Thyroid gland (tissue), 4 donors: Measurements from ENCODE around the gene C1orf210. TPM values are rescaled to one million over a fixed set of nuclear protein-coding genes. Genes with fewer than 3 reads are reported as not detected.

ENCODE experiments used
- DNase-seq, 2 donors: peaks; one replicate each; pipeline ENCODE4 v3.0.0-alpha.2; 2019
- H3K27ac ChIP-seq, 3 donors: fragments of 200-600 bp; sonication (generic); 1 replicate in 2 of 3; 2 replicates in 1 of 3; pipeline ENCODE4 v1.5.1; 2016 to 2019; ENCODE audit warnings: mild to moderate bottlenecking in 1 of 3, moderate library complexity in 1 of 3
- H3K27me3 ChIP-seq: fragments of 200-600 bp; sonication (generic); one replicate; pipeline ENCODE4 v1.5.1; 2019
- H3K36me3 ChIP-seq, 2 donors: fragments of 200-600 bp; sonication (generic); one replicate each; pipeline ENCODE4 v1.5.1; 2016 to 2019
- H3K4me1 ChIP-seq, 2 donors: fragments of 200-600 bp; sonication (generic); one replicate each; pipeline ENCODE4 v1.5.1; 2017 to 2019
- H3K4me3 ChIP-seq, 3 donors: fragments of 200-600 bp; sonication (generic); replicated peaks in 1 of 3; 1 replicate in 2 of 3; 2 replicates in 1 of 3; pipeline ENCODE4 v1.5.1; 2016; ENCODE audit warnings: mild to moderate bottlenecking in 1 of 3
- H3K9me3 ChIP-seq: fragments of 200-600 bp; sonication (generic); one replicate; pipeline ENCODE4 v1.5.1; 2017
- POLR2A ChIP-seq, 2 donors: fragments of 450-650 bp; IDR thresholded peaks; one replicate each; pipeline ENCODE4 v1.6.1; 2017; ENCODE audit warnings: antibody characterized with exemption in 2 of 2, mild to moderate bottlenecking in 2 of 2, moderate library complexity in 1 of 2
- WGBS, 2 donors: methylation state at CpG; one replicate each; pipeline ENCODE4 v1.1.5; 2017; 5-methylcytosine and 5-hydroxymethylcytosine counted together
- intact Hi-C: fragments of 100-400 bp; cut with DNase I; formaldehyde crosslinking; loops from one replicate; pipeline ENCODE4 v1.15.1; 2023
- total RNA-seq, 4 donors: library from RNA; depleted of rRNA; stranded (reverse); fragments of >200 nt; gene quantifications; one replicate each; pipeline ENCODE4 v1.2.3, GENCODE V29; 2016
- TF ChIP-seq, protein P1 (sequence below), 6 experiments: fragments of 200-600 bp in 3 of 6; fragments of 450-650 bp in 3 of 6; sonication (generic) in 3 of 6; IDR thresholded peaks; one replicate each; pipeline ENCODE4 v1.5.1; 2016 to 2019; ENCODE audit warnings: antibody characterized with exemption in 6 of 6, mild to moderate bottlenecking in 2 of 6, inconsistent platforms in 1 of 6, moderate library complexity in 1 of 6

C1orf210 gene
- total RNA-seq, 4 donors from 2014 or later: 22.7 to 49.7 (median 36.3) TPM

DNA sequence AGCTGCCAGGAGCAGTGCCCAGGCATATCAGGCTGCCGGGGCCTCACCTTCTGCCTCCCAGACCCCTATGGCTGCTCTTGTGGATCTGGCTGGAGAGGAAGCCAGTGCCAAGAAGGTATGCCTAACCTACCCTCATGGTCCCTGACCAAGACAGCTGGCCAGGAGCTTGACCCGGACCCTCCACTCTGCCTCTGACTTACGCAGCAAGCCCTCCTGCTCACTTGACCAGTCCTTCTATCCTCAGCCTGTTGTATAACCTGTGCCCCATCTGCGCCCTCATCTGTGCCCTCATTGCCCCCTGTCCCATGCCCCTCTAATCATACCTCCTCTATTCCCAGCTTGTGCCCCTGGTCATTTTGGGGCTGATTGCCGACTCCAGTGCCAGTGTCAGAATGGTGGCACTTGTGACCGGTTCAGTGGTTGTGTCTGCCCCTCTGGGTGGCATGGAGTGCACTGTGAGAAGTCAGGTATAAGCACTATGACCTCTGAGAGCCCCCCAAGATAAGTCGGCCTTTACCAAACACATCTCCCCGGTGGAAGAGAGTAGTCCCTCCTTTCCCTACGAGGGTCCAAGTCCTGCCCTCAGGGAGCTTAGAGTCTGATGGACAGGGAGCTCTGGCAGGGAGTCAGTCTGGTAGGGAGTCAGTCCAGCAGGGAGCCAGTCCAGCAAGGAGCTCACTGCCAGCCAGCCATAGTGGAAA is 22.2 kb upstream of the C1orf210 start:
- no peaks in the 10 kb centered on the region for H3K9me3 ChIP-seq
- TF ChIP-seq, protein P1, sequence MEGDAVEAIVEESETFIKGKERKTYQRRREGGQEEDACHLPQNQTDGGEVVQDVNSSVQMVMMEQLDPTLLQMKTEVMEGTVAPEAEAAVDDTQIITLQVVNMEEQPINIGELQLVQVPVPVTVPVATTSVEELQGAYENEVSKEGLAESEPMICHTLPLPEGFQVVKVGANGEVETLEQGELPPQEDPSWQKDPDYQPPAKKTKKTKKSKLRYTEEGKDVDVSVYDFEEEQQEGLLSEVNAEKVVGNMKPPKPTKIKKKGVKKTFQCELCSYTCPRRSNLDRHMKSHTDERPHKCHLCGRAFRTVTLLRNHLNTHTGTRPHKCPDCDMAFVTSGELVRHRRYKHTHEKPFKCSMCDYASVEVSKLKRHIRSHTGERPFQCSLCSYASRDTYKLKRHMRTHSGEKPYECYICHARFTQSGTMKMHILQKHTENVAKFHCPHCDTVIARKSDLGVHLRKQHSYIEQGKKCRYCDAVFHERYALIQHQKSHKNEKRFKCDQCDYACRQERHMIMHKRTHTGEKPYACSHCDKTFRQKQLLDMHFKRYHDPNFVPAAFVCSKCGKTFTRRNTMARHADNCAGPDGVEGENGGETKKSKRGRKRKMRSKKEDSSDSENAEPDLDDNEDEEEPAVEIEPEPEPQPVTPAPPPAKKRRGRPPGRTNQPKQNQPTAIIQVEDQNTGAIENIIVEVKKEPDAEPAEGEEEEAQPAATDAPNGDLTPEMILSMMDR (IDR thresholded peaks at IDR 0.05): no peak
- TF ChIP-seq POLR2A (IDR thresholded peaks at IDR 0.05): no peak
- WGBS, 2 donors: 79% methylated on average over 6 to 9 of the region's 9 CpGs
- H3K36me3 ChIP-seq: no peaks in the 10 kb centered on the region
- H3K4me1 ChIP-seq: peaks cover 56 to 58% of the 10 kb centered on the region in 2 donors
- no peaks in the 10 kb centered on the region for H3K27me3 ChIP-seq
- H3K4me3 ChIP-seq: no peak overlapping the region
- intact Hi-C loops: no loop called here
- no peak for DNase-seq
- H3K27ac ChIP-seq: peak overlapping the region; percentile 93 to 100 (median 97)

DNA sequence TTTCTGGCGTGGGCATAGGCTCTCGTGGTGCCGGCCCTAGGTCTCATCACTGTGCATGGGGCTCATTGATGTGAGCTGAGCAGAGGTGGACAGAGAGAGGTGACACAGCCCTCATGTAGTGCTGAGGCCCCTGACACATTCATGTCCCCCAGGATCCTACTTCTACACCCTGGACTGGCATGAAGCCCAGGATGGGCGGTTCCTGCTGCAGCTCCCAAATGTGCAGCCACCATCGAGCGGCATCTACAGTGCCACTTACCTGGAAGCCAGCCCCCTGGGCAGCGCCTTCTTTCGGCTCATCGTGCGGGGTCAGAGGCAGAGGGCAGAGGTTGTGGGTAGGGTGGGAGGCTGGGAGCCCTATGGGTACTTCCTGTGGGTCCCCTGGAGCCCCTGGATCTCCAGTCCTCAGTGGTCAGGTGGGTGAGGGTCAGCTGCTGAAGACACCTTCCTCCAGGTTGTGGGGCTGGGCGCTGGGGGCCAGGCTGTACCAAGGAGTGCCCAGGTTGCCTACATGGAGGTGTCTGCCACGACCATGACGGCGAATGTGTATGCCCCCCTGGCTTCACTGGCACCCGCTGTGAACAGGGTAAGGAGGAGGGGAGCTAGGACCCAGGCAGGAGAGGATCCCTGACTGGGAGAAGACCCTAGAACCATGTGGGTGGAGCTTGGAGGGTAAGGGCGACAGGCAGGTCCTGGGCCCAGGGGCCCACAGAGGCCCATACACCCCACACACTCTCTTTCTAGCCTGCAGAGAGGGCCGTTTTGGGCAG is 21.5 kb upstream of the C1orf210 start:
- H3K9me3 ChIP-seq: no peaks in the 10 kb centered on the region
- intact Hi-C loops: no loop called here
- peaks cover 64 to 66% of the 10 kb centered on the region in 2 donors for H3K4me1 ChIP-seq
- H3K4me3 ChIP-seq: no peak overlapping the region
- 42 to 43% methylated on average over 15 to 17 of the region's 17 CpGs for WGBS, 2 donors
- DNase-seq: peak; percentile 86 to 93
- H3K36me3 ChIP-seq: no peaks in the 10 kb centered on the region
- H3K27ac ChIP-seq: peak overlapping the region; percentile 93 to 100 (median 97)
- H3K27me3 ChIP-seq: no peaks in the 10 kb centered on the region
- peak in 1 of 2 donors; percentile 73 for TF ChIP-seq POLR2A (IDR thresholded peaks at IDR 0.05)
- TF ChIP-seq, protein P1 (IDR thresholded peaks at IDR 0.05): no peak

DNA sequence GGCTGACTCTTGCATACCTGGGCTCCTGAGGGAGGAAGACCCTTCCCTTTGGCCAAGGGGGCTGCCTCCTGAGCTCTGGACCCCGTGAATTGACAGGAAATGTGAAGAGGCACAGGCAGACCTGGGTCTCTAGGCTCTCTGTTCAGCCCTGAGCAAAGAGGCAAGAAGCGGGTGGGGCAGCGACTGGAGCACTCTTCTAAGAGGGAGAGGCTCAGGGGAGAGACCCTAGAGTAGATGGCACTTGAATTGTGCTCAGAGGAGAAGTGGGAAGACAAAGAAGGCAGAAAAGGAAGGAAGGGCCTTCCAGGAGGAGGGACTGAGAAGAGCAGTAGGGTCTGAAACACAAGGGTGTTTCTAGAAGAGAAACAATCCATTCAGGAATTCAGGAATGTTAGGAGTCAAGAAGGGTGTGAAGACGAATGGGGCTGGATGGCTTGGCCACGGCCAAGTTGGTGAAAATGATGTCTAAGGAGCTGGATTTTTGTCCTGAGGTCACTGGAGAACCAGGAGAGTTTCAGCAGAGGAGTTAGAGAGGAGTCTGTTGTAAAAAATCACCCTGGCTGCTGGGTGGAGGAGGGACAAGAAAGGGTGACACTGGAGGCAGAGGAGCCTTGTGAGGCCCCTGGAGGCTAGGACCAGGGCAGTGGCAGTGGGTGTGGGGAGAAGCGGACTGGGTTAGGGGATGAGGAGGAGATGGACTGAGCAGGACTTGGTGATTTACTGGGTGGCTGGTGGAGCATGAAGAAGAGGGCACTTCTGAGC is 20.7 kb upstream of the C1orf210 start:
- 47 to 64% methylated on average over 6 of the region's 6 CpGs for WGBS, 2 donors
- no peak overlapping the region for H3K4me3 ChIP-seq
- peak in 1 of 2 donors; percentile 46 for DNase-seq
- no peak for TF ChIP-seq POLR2A (IDR thresholded peaks at IDR 0.05)
- peaks cover 68 to 70% of the 10 kb centered on the region in 2 donors for H3K4me1 ChIP-seq
- no peaks in the 10 kb centered on the region for H3K27me3 ChIP-seq
- intact Hi-C loops: no loop called here
- no peaks in the 10 kb centered on the region for H3K9me3 ChIP-seq
- no peaks in the 10 kb centered on the region for H3K36me3 ChIP-seq
- peak overlapping the region; percentile 67 to 100 (median 97) for H3K27ac ChIP-seq

DNA sequence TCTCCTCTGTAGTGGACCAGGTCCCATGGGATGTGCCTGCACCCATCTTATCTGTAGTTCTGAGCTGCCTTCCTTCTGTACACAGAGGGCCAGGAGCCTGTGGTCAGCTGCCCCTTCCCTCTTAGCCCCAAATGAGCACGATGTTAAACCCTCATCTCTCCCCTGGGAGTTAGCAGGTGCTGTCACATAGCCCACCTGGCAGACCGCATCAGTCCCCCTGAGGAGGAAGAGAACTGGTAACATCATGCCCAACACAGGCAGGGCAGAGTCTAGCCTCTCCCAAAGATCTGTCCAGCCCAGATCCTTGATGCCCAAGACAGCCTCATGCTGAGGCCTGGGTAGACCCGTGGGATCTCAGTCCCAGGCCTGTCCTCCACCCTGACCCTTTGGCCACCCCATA is 20.1 kb upstream of the C1orf210 start:
- Histone ChIP-seq H3K27me3 (no peaks in the 10 kb centered on the region), H3K27ac (peak overlapping the region; percentile 67 to 100 (median 97))
- no peak for DNase-seq

More for the DNA sequence above, 20.1 kb upstream of the C1orf210 start:
- intact Hi-C loops: no loop called here
- peaks cover 72 to 76% of the 10 kb centered on the region in 2 donors for H3K4me1 ChIP-seq
- 50 to 67% methylated on average over 1 to 2 of the region's 3 CpGs for WGBS, 2 donors
- no peaks in the 10 kb centered on the region for H3K9me3 ChIP-seq
- no peaks in the 10 kb centered on the region for H3K36me3 ChIP-seq
- TF ChIP-seq, protein P1 (IDR thresholded peaks at IDR 0.05): no peak
- TF ChIP-seq POLR2A (IDR thresholded peaks at IDR 0.05): no peak
- no peak overlapping the region for H3K4me3 ChIP-seq
